ENCODE measurements around the gene MCFD2.

Gene MCFD2

GRCh38 chr2:46887028-46887885 lies 28.3 kb downstream of the MCFD2 start:
- H2AFZ ChIP-seq (ENCODE audit: low read depth, low read length): no peak overlapping the region
- no peak overlapping the region for H4K91ac ChIP-seq (ENCODE audit: low read length)
- H3K4ac ChIP-seq (ENCODE audit: low read depth in 1 of 2, low read length in 2 of 2): no peak overlapping the region
- H4K8ac ChIP-seq (ENCODE audit: low read length): peak overlapping the region; percentile 4
- no peak overlapping the region for H2BK120ac ChIP-seq (ENCODE audit: low read depth, low read length)
- peak overlapping the region; percentile 65 for H2AK5ac ChIP-seq (ENCODE audit: low read length, severe bottlenecking)
- peaks cover 15% of the 10 kb centered on the region for H3K4me1 ChIP-seq (ENCODE audit: control insufficient read depth, insufficient read depth, low read depth, low read length)
- peak overlapping the region in 1 of 2 experiments; percentile 19 for H3K18ac ChIP-seq (ENCODE audit: low read depth in 1 of 2, low read length in 2 of 2)
- WGBS: 70% methylated on average over 1 of the region's 2 CpGs
- H3K23ac ChIP-seq (ENCODE audit: low read length in 2 of 2): no peak overlapping the region
- H2BK5ac ChIP-seq (ENCODE audit: low read depth, low read length, poor library complexity, severe bottlenecking): no peak overlapping the region
- peak overlapping the region in 1 of 2 experiments; percentile 95 for H2BK12ac ChIP-seq (ENCODE audit: low read length in 2 of 2)
- H3K4me2 ChIP-seq (ENCODE audit: low read length, poor library complexity, severe bottlenecking): no peak overlapping the region
- peak overlapping the region; percentile 7 for H3K27ac ChIP-seq (ENCODE audit: low read length, poor library complexity, severe bottlenecking)
- no peak overlapping the region for H2BK15ac ChIP-seq (ENCODE audit: low read depth, poor library complexity, severe bottlenecking)
- H3K27me3 ChIP-seq (ENCODE audit: control insufficient read depth in 1 of 2, insufficient read depth in 1 of 2, low read length in 2 of 2): no peaks in the 10 kb centered on the region
- H3K79me1 ChIP-seq (replicated peaks; ENCODE audit: low read length, poor library complexity, severe bottlenecking): no peaks in the 10 kb centered on the region
- H3K9me3 ChIP-seq (ENCODE audit: control insufficient read depth, low read length): no peaks in the 10 kb centered on the region
- H3K36me3 ChIP-seq (ENCODE audit: control insufficient read depth in 1 of 2, insufficient read depth in 2 of 2, low read depth in 1 of 2, low read length in 2 of 2): no peaks in the 10 kb centered on the region
- DNase-seq: no peak
- peak overlapping the region; percentile 70 for H3K9ac ChIP-seq (ENCODE audit: low read length)
- no peak overlapping the region for H3K4me3 ChIP-seq (ENCODE audit: insufficient read depth in 1 of 2, low read depth in 1 of 2, low read length in 2 of 2)
- H3K14ac ChIP-seq (ENCODE audit: low read length in 2 of 2): no peak overlapping the region

GRCh38 chr2:46886268-46887027 lies 29.2 kb downstream of the MCFD2 start:
- no peak overlapping the region for H3K23ac ChIP-seq (ENCODE audit: low read length in 2 of 2)
- no peak for DNase-seq
- H4K8ac ChIP-seq (ENCODE audit: low read length): no peak overlapping the region
- H4K91ac ChIP-seq (ENCODE audit: low read length): no peak overlapping the region
- no peak overlapping the region for H3K4ac ChIP-seq (ENCODE audit: low read depth in 1 of 2, low read length in 2 of 2)
- H2AK5ac ChIP-seq (ENCODE audit: low read length, severe bottlenecking): peak overlapping the region; percentile 65
- no peak overlapping the region for H3K14ac ChIP-seq (ENCODE audit: low read length in 2 of 2)
- no peak overlapping the region for H3K4me2 ChIP-seq (ENCODE audit: low read length, poor library complexity, severe bottlenecking)
- no peak overlapping the region for H2BK15ac ChIP-seq (ENCODE audit: low read depth, poor library complexity, severe bottlenecking)
- no peak overlapping the region for H3K27ac ChIP-seq (ENCODE audit: low read length, poor library complexity, severe bottlenecking)
- 88% methylated on average over 5 of the region's 6 CpGs for WGBS
- H3K4me1 ChIP-seq (ENCODE audit: control insufficient read depth, insufficient read depth, low read depth, low read length): peaks cover 20% of the 10 kb centered on the region
- H2BK120ac ChIP-seq (ENCODE audit: low read depth, low read length): no peak overlapping the region
- H2BK5ac ChIP-seq (ENCODE audit: low read depth, low read length, poor library complexity, severe bottlenecking): no peak overlapping the region
- H3K79me1 ChIP-seq (replicated peaks; ENCODE audit: low read length, poor library complexity, severe bottlenecking): no peaks in the 10 kb centered on the region
- no peak overlapping the region for H2AFZ ChIP-seq (ENCODE audit: low read depth, low read length)
- H2BK12ac ChIP-seq (ENCODE audit: low read length in 2 of 2): no peak overlapping the region
- H3K36me3 ChIP-seq (ENCODE audit: control insufficient read depth in 1 of 2, insufficient read depth in 2 of 2, low read depth in 1 of 2, low read length in 2 of 2): no peaks in the 10 kb centered on the region
- H3K18ac ChIP-seq (ENCODE audit: low read depth in 1 of 2, low read length in 2 of 2): no peak overlapping the region
- H3K9me3 ChIP-seq (ENCODE audit: control insufficient read depth, low read length): no peaks in the 10 kb centered on the region
- H3K27me3 ChIP-seq (ENCODE audit: control insufficient read depth in 1 of 2, insufficient read depth in 1 of 2, low read length in 2 of 2): no peaks in the 10 kb centered on the region
- H3K4me3 ChIP-seq (ENCODE audit: insufficient read depth in 1 of 2, low read depth in 1 of 2, low read length in 2 of 2): no peak overlapping the region
- peak overlapping the region; percentile 71 for H3K9ac ChIP-seq (ENCODE audit: low read length)

- no peak overlapping the region for H2BK12ac ChIP-seq (ENCODE audit: low read length in 2 of 2)
- H3K27ac ChIP-seq (ENCODE audit: low read length, poor library complexity, severe bottlenecking): peak overlapping the region; percentile 7
- H3K4ac ChIP-seq (ENCODE audit: low read depth in 1 of 2, low read length in 2 of 2): no peak overlapping the region
- peak overlapping the region in 1 of 2 experiments; percentile 4 for H3K14ac ChIP-seq (ENCODE audit: low read length in 2 of 2)
- H3K4me1 ChIP-seq (ENCODE audit: control insufficient read depth, insufficient read depth, low read depth, low read length): peaks cover 26% of the 10 kb centered on the region
- no peak for DNase-seq
- no peaks in the 10 kb centered on the region for H3K36me3 ChIP-seq (ENCODE audit: control insufficient read depth in 1 of 2, insufficient read depth in 2 of 2, low read depth in 1 of 2, low read length in 2 of 2)
- peak overlapping the region in 1 of 2 experiments; percentile 27 for H3K4me3 ChIP-seq (ENCODE audit: insufficient read depth in 1 of 2, low read depth in 1 of 2, low read length in 2 of 2)
- no peak overlapping the region for H2BK5ac ChIP-seq (ENCODE audit: low read depth, low read length, poor library complexity, severe bottlenecking)
- H2AFZ ChIP-seq (ENCODE audit: low read depth, low read length): peak overlapping the region; percentile 33
- no peaks in the 10 kb centered on the region for H3K9me3 ChIP-seq (ENCODE audit: control insufficient read depth, low read length)
- H4K91ac ChIP-seq (ENCODE audit: low read length): no peak overlapping the region
- no peaks in the 10 kb centered on the region for H3K79me1 ChIP-seq (replicated peaks; ENCODE audit: low read length, poor library complexity, severe bottlenecking)
- no peak overlapping the region for H2BK120ac ChIP-seq (ENCODE audit: low read depth, low read length)
- H3K27me3 ChIP-seq (ENCODE audit: control insufficient read depth in 1 of 2, insufficient read depth in 1 of 2, low read length in 2 of 2): no peaks in the 10 kb centered on the region
- WGBS: 79% methylated on average over 3 of the region's 4 CpGs
- H2BK15ac ChIP-seq (ENCODE audit: low read depth, poor library complexity, severe bottlenecking): no peak overlapping the region
- no peak overlapping the region for H2AK5ac ChIP-seq (ENCODE audit: low read length, severe bottlenecking)
- no peak overlapping the region for H3K4me2 ChIP-seq (ENCODE audit: low read length, poor library complexity, severe bottlenecking)
- no peak overlapping the region for H3K23ac ChIP-seq (ENCODE audit: low read length in 2 of 2)
- H3K9ac ChIP-seq (ENCODE audit: low read length): peak overlapping the region; percentile 71
- H4K8ac ChIP-seq (ENCODE audit: low read length): no peak overlapping the region
- H3K18ac ChIP-seq (ENCODE audit: low read depth in 1 of 2, low read length in 2 of 2): no peak overlapping the region
Measured at GRCh38 chr2:46885376-46885775, 30.2 kb downstream of the MCFD2 start.

GRCh38 chr2:46879511-46879910 lies 36.1 kb downstream of the MCFD2 start:
- H4K91ac ChIP-seq (ENCODE audit: low read length): no peak overlapping the region
- no peak overlapping the region for H2AFZ ChIP-seq (ENCODE audit: low read depth, low read length)
- H3K4me3 ChIP-seq (ENCODE audit: insufficient read depth in 1 of 2, low read depth in 1 of 2, low read length in 2 of 2): no peak overlapping the region
- no peaks in the 10 kb centered on the region for H3K9me3 ChIP-seq (ENCODE audit: control insufficient read depth, low read length)
- H3K27me3 ChIP-seq (ENCODE audit: control insufficient read depth in 1 of 2, insufficient read depth in 1 of 2, low read length in 2 of 2): no peaks in the 10 kb centered on the region
- H3K4ac ChIP-seq (ENCODE audit: low read depth in 1 of 2, low read length in 2 of 2): no peak overlapping the region
- H4K8ac ChIP-seq (ENCODE audit: low read length): no peak overlapping the region
- no peaks in the 10 kb centered on the region for H3K36me3 ChIP-seq (ENCODE audit: control insufficient read depth in 1 of 2, insufficient read depth in 2 of 2, low read depth in 1 of 2, low read length in 2 of 2)
- H3K79me1 ChIP-seq (replicated peaks; ENCODE audit: low read length, poor library complexity, severe bottlenecking): no peaks in the 10 kb centered on the region
- no peak overlapping the region for H3K4me2 ChIP-seq (ENCODE audit: low read length, poor library complexity, severe bottlenecking)
- H3K9ac ChIP-seq (ENCODE audit: low read length): no peak overlapping the region
- no peak overlapping the region for H3K27ac ChIP-seq (ENCODE audit: low read length, poor library complexity, severe bottlenecking)
- no peak overlapping the region for H2BK15ac ChIP-seq (ENCODE audit: low read depth, poor library complexity, severe bottlenecking)
- H2BK12ac ChIP-seq (ENCODE audit: low read length in 2 of 2): peak overlapping the region in 1 of 2 experiments; percentile 23
- DNase-seq: no peak
- no peak overlapping the region for H2BK120ac ChIP-seq (ENCODE audit: low read depth, low read length)
- H3K14ac ChIP-seq (ENCODE audit: low read length in 2 of 2): peak overlapping the region in 1 of 2 experiments; percentile 18
- peaks cover 31% of the 10 kb centered on the region for H3K4me1 ChIP-seq (ENCODE audit: control insufficient read depth, insufficient read depth, low read depth, low read length)
- H2AK5ac ChIP-seq (ENCODE audit: low read length, severe bottlenecking): no peak overlapping the region
- no peak overlapping the region for H2BK5ac ChIP-seq (ENCODE audit: low read depth, low read length, poor library complexity, severe bottlenecking)
- no peak overlapping the region for H3K23ac ChIP-seq (ENCODE audit: low read length in 2 of 2)
- H3K18ac ChIP-seq (ENCODE audit: low read depth in 1 of 2, low read length in 2 of 2): no peak overlapping the region

All from mesenchymal stem cell (in vitro differentiated cells and primary cell).